HT1080 (cell line): Measurements from ENCODE around the gene FMO3. TPM values are rescaled to one million over a fixed set of nuclear protein-coding genes. Genes with fewer than 3 reads are reported as not detected.

Source experiments
- DNase-seq: peaks from one replicate; pipeline ENCODE4 v3.0.0-alpha.2; 2015; ENCODE audit warnings: low read depth
- small RNA-seq: library from RNA; depleted of rRNA; stranded (forward); fragments of <200 nt; gene quantifications from one replicate; pipeline ENCODE3, GENCODE V24; 2014
- total RNA-seq: library from RNA; depleted of rRNA; stranded (reverse); fragments of >200 nt; shearing (Covaris generic); gene quantifications from 2 replicates; pipeline ENCODE4 v1.2.3, GENCODE V29; 2014; rRNA removed

The FMO3 gene
- total RNA-seq, 1 experiment from 2014 or later, result not detected

DNA sequence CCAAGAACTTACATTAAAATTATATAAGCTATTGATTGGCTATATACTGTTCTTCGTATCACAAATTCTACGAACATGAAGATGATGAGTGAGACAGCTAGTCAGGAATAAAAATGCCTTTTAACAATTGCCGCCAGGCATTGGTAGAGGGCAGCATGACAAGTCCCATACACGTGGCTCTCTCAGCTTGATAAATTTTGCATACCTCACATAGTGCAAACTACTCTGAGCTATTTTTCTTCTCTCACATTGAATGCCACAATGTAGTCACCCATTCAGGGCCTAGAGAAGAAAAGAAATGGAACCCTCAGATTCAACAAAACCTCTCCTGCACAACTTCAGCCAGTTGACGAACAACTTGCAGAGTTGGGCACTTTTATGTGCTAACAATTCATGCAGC, 67.4 kb downstream of the FMO3 start:
- DNase-seq, result no peak

DNA sequence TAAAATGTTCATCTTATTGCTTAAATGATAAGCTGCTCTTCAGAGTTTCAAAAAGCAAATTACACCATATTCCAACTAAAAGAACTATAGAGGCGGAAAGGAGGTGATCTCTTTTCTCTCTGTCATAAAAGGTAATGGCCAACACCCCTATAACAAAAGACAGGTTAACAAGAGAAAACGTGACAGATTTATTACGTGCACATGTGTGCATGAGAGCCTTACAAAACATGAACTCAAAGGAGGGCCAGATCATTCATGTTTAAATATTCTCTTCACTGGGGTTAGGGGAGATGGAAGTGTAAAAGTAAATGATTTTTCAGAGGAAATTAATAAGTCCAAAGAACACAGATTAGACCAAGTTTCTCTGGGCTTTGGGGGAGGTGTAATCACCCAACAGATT, 67.8 kb downstream of the FMO3 start:
- no peak for DNase-seq

DNA sequence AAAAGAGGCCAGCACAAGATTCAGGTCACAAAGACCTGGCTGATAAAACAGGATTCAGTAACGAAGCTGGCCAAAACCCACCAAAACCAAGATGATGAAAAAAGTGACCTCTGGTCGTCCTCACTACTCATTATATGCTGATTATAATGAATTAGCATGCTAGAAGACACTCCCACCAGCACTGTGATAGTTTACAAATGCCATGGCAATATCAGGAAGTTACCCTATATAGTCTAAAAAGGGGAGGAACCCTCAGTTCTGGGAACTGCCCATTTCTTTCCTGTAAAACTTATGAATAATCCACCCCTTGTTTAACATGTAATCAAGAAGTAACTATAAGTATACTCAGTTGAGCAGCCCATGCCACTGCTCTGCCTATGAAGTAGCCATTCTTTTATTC, 68.4 kb downstream of the FMO3 start:
- peak; percentile 0 for DNase-seq

DNA sequence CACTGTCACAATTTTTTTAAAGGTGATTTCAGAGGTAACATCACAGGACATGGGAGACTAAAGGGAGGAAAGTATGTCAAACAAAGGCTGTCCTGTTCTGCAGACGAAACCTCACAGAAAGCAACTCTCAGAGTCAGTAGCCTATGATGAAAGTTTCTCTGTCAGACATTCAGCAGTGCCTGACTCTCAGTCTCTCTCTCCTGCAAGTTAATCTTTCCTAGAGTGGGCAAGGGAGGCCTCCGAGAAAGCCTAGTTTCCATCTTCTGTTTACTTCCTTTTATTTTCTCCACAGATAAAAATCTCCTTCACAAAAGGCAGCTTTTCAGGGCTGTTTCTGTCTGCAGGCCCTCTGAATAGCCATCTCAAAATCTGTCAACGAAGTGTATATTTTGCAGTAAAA, 69.5 kb downstream of the FMO3 start:
- DNase-seq, result no peak

DNA sequence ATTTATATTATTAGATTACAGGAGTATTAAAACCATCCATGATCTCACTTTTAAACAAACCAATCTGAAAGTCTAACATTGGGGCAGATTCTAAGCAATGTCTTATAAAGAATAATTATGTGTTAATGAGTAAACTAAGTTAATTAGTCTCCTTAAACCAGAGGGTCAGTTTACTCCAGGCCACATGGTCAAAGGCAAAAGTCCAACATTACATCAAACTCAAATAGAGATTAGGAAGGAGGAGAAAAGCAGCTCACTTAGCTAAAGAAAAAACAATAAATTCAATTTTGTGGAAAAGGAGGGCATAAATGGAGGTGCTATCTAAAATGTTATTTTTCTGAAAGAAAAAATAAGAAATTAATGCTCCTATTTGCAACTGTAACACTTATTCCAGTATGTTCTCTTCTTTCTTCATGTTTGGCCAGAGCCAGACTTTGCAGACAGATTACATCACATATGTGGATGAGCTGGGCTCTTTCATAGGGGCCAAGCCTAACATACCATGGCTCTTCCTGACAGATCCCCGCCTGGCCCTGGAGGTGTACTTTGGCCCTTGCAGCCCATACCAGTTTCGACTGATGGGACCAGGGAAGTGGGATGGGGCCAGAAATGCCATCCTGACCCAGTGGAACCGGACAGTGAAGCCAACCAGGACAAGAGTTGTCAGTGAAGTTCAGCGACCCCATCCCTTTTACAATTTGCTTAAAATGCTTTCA, 70.1 kb downstream of the FMO3 start:
- DNase-seq, result no peak

DNA sequence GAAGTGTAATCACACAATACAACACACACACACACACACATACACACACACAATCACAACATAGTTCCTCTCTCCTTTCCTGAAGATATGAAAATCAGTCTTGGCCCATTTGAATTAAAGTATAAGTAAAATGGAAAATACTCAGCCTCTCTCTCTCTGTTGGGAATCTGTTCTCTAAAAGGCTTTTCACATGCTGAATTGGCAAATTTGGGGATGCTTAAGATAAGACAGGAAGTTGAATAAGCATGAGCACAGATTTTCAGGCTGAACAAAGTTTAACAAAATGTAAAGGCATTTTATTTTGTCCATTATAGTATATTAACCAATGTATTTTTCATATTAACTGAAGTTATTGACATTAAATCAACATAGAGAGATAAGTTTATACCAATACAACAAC, 70.7 kb downstream of the FMO3 start:
- no peak for DNase-seq

DNA sequence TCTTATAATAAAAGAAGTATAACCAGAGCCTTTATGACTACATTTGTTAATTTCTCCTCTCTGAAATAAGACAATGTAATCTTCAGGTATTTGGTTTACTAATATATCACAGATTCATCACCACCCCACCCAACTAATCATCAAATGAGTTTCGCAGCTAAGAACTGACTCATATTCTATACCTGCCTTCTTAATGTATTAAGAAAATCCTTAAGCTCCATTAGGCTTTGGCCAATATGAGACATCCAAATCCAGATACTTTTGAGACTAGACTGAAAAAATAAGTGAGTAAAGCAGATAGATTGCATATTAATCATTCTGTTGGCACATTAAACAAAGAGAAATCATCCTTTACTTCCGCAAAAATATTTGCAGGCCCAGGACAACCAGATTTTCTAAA, 75.7 kb downstream of the FMO3 start:
- DNase-seq, result no peak

Small RNA genes lying within 50 kb of the gene (small RNA-seq; reads per million reads assigned to genes)
- not detected for gene MIR1295A

Other genes starting within 250 kb of the FMO3 start
- gene MROH9, start 155.4 kb upstream of the FMO3 start, total RNA-seq, result not detected in 2 replicates
- not detected in 2 replicates for gene FMO2, start 94.4 kb downstream of the FMO3 start, total RNA-seq
- gene FMO1, start 157.6 kb downstream of the FMO3 start, total RNA-seq, result not detected in 2 replicates
- gene FMO4, start 223.3 kb downstream of the FMO3 start, total RNA-seq, result 0.32 and 2.0 TPM in 2 replicates